Muscle layer of duodenum (tissue), 2 donors: ENCODE measurements around the gene ATP10A.

Source experiments
- H3K27ac ChIP-seq: one replicate; pipeline ENCODE4 v1.7.0; 2013; ENCODE audit warnings: mild to moderate bottlenecking, low read length
- H3K27me3 ChIP-seq: one replicate; pipeline ENCODE4 v1.7.0; 2013; ENCODE audit warnings: low read depth, mild to moderate bottlenecking, control low read depth, low read length
- H3K36me3 ChIP-seq, 2 donors: one replicate each; pipeline ENCODE4 v1.7.0; 2013; ENCODE audit warnings: low read length in 2 of 2, control low read depth in 1 of 2, mild to moderate bottlenecking in 1 of 2; ENCODE audit not compliant: insufficient read depth in 2 of 2, control insufficient read depth in 1 of 2
- H3K4me1 ChIP-seq, 2 donors: one replicate each; pipeline ENCODE4 v1.7.0; 2013; ENCODE audit warnings: low read length in 2 of 2, mild to moderate bottlenecking in 2 of 2, control low read depth in 1 of 2, moderate library complexity in 1 of 2; ENCODE audit not compliant: insufficient read depth in 2 of 2, control insufficient read depth in 1 of 2
- H3K4me3 ChIP-seq, 2 donors: one replicate each; pipeline ENCODE4 v1.7.0; 2013; ENCODE audit warnings: low read length in 2 of 2, low read depth in 1 of 2, mild to moderate bottlenecking in 1 of 2
- H3K9me3 ChIP-seq, 2 donors: one replicate each; pipeline ENCODE4 v1.7.0; 2013; ENCODE audit warnings: low read length in 2 of 2, control low read depth in 1 of 2, mild to moderate bottlenecking in 1 of 2; ENCODE audit not compliant: control insufficient read depth in 1 of 2
- donor health status: healthy.

Gene ATP10A

GRCh38 chr15:25719101-25719985, 143.8 kb downstream of the ATP10A start:
- Histone ChIP-seq H3K27me3 (no peaks in the 10 kb centered on the region), H3K9me3 (no peaks in the 10 kb centered on the region), H3K36me3 (peaks cover 4 to 5% of the 10 kb centered on the region in 2 donors), H3K27ac (no peak overlapping the region), H3K4me1 (no peaks in the 10 kb centered on the region), H3K4me3 (no peak overlapping the region)

GRCh38 chr15:25718597-25718996, 144.5 kb downstream of the ATP10A start:
- Histone ChIP-seq H3K4me3 (no peak overlapping the region), H3K27ac (no peak overlapping the region)

DNA sequence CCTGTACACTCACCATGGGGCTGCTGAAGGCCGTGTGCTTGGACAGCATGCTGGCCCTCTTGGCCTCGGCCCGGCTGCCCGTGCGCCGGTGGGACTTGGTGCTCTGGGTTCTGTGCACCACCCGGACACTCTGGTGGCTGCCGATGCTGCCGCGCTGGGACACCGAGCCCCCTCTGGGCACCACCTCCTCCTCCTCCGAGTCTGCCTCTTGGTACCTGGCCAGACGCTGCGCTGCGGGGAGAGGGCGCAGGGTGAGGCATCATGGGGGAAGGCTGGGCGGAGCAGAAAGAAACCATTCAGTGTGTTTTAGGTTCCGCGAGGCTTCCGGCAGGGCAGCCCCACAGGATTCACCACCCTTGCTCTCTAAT, 145.0 kb downstream of the ATP10A start:
- H3K4me1 ChIP-seq, result no peaks in the 10 kb centered on the region
- no peaks in the 10 kb centered on the region for H3K27me3 ChIP-seq
- no peak overlapping the region for H3K4me3 ChIP-seq
- H3K9me3 ChIP-seq, result no peaks in the 10 kb centered on the region
- peaks cover 3 to 14% of the 10 kb centered on the region in 2 donors for H3K36me3 ChIP-seq
- no peak overlapping the region for H3K27ac ChIP-seq

More at GRCh38 chr15:25718597-25718996, 144.5 kb downstream of the ATP10A start:
- H3K27me3 ChIP-seq, result no peaks in the 10 kb centered on the region
- H3K9me3 ChIP-seq, result no peaks in the 10 kb centered on the region
- peaks cover 3 to 9% of the 10 kb centered on the region in 2 donors for H3K36me3 ChIP-seq
- no peaks in the 10 kb centered on the region for H3K4me1 ChIP-seq

DNA sequence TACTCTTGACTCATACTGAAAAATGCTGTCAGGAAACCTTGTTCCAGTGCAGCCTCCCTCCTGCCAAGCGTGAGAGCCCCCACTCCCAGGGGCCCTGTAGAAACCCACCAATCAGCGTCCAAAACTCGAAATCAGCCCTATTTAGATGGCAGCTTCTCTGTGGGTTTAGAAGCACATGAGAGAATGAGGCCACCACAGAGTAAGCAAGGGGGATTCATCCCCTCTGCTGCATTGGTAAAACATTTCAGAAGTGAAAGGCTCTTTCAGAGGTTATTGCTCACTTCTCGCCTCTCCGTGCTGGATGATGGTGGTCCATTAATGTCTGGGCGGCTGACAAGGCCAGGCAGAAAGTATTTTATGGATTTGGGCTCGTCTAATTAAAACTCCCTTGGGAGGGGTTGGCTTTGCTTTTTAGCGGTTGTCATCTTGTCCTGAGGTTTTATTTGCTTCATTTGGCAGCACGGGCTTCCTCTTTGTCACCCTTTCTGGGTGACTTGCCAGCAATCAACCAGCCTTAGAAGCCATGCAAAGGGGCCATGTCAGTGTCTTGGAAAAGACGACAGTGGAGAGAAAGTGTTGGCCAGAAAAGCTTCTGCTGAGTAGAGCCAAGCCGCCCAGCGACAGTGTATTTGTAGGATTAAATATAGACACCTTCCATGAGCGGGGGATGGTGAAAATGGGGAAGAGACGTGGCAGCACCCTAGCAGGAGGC, 145.5 kb downstream of the ATP10A start:
- H3K9me3 ChIP-seq, result no peaks in the 10 kb centered on the region
- H3K36me3 ChIP-seq, result peaks cover under 1 to 18% of the 10 kb centered on the region in 2 donors
- H3K27me3 ChIP-seq, result no peaks in the 10 kb centered on the region
- H3K27ac ChIP-seq, result no peak overlapping the region
- no peak overlapping the region for H3K4me3 ChIP-seq
- no peaks in the 10 kb centered on the region for H3K4me1 ChIP-seq

DNA sequence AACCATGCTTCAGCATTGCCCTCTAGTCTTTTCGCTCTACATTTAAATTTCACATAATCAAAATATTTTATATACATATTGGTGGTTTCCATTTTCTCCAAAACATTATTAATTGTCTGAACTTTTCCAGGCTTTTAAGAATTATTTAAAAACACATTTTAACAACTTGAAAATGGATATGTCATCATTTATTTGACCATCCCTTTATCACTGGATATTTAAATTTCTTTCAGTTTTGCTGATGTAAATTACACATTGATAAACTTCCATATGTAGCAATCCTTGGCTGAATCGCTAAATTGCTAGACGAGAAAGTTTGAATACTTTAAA, 146.0 kb downstream of the ATP10A start:
- Histone ChIP-seq H3K4me3 (no peak overlapping the region), H3K27ac (no peak overlapping the region), H3K27me3 (no peaks in the 10 kb centered on the region), H3K36me3 (peaks cover 0 to 18% of the 10 kb centered on the region in 2 donors), H3K9me3 (no peaks in the 10 kb centered on the region), H3K4me1 (no peaks in the 10 kb centered on the region)

- no peaks in the 10 kb centered on the region for H3K9me3 ChIP-seq
- no peaks in the 10 kb centered on the region for H3K4me1 ChIP-seq
These were observed 146.6 kb downstream of the ATP10A start for GRCh38 chr15:25716414-25717126.

DNA sequence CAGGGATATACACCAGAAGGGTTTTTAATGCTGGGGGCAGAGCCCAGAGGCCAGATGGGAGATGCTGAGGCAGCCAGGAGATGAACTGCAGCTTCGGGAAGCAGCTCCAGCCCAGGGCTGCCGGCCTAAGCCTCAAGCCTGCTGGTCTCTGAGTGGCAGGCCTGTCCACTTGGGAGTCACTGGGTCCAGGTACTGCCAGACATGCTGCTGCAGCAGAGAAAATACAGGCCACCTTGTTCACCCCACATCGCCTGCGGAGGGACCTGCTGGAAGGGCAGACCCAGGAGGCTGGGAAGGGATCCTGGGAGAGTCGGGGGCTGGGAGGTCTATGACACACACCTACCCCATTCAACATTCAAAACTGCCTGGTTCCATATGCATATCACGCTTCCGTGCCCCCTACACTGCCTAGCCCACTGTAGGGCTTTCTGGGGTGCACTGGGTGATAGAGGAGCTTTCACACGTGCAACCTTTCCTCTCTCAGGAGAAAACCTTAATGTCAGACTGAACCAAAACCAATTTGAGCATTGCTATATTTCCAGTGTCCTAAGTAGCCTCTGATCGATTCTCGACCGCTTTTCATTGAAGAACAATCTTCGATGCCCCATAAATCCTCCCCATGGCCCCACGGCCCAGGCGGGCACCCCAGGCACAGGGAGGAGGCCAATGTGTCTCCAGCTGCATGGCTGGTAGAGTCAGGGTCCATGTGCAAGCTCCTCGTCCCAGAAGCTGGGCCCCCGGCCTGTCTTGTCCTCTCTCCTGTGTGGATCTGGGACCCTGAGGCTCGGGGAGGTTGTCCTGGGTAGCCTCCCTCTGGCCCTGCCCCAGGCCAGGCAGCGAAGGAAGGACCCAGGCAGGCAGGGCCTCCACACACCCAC, 147.4 kb downstream of the ATP10A start:
- Histone ChIP-seq H3K36me3 (peaks cover 0 to 20% of the 10 kb centered on the region in 2 donors), H3K4me3 (no peak overlapping the region), H3K27ac (no peak overlapping the region), H3K9me3 (no peaks in the 10 kb centered on the region), H3K27me3 (no peaks in the 10 kb centered on the region), H3K4me1 (no peaks in the 10 kb centered on the region)

More at GRCh38 chr15:25716414-25717126, 146.6 kb downstream of the ATP10A start:
- Histone ChIP-seq H3K27me3 (no peaks in the 10 kb centered on the region), H3K36me3 (peaks cover 0 to 20% of the 10 kb centered on the region in 2 donors), H3K27ac (no peak overlapping the region), H3K4me3 (no peak overlapping the region)

GRCh38 chr15:25714538-25714840, 148.6 kb downstream of the ATP10A start:
- no peak overlapping the region for H3K4me3 ChIP-seq
- H3K9me3 ChIP-seq, result no peaks in the 10 kb centered on the region
- no peak overlapping the region for H3K27ac ChIP-seq
- H3K27me3 ChIP-seq, result no peaks in the 10 kb centered on the region
- no peaks in the 10 kb centered on the region for H3K4me1 ChIP-seq
- H3K36me3 ChIP-seq, result peaks cover 0 to 20% of the 10 kb centered on the region in 2 donors

- H3K36me3 ChIP-seq, result peaks cover 0 to 20% of the 10 kb centered on the region in 2 donors
- H3K27me3 ChIP-seq, result no peaks in the 10 kb centered on the region
- H3K9me3 ChIP-seq, result no peaks in the 10 kb centered on the region
- H3K4me1 ChIP-seq, result no peaks in the 10 kb centered on the region
- H3K4me3 ChIP-seq, result no peak overlapping the region
- H3K27ac ChIP-seq, result no peak overlapping the region
These were observed 149.2 kb downstream of the ATP10A start for GRCh38 chr15:25713736-25714537.

DNA sequence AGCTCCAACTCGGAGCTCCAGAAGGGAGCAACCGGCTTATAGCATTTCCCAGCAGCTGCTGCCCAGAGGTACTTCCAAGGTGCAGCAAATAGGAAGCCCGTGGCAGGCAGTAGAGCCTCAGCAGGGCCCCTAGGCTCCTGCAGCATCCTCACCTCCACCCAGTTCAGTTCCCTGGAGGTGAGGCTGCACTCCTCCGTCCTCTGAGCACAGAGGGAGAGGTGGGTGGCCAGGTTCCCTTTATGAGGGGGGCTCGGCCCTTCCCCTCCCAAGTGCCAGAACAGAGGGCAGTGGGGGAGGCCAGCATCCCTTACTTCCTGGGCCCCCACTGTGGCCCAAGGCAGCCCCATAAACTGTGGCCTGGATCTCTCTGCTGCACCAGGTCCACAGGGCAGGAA, 150.2 kb downstream of the ATP10A start:
- Histone ChIP-seq H3K4me3 (no peak overlapping the region), H3K27me3 (no peaks in the 10 kb centered on the region), H3K27ac (no peak overlapping the region), H3K9me3 (no peaks in the 10 kb centered on the region), H3K36me3 (peaks cover 0 to 20% of the 10 kb centered on the region in 2 donors), H3K4me1 (no peaks in the 10 kb centered on the region)
